Prostate gland (tissue), 2 donors: ENCODE results near the gene UVSSA. TPM values are rescaled to one million over a fixed set of nuclear protein-coding genes. Genes with fewer than 3 reads are reported as not detected.
"Not testable (repeated sequence)": the region's sequence is repeated elsewhere in the genome, so short reads cannot be mapped to it uniquely, and the experiment has no call there.

Experiments
- DNase-seq: peaks from one replicate; pipeline ENCODE4 v3.0.0-alpha.2; 2019; ENCODE audit warnings: low spot score
- H3K27ac ChIP-seq, 2 donors: fragments of 200-600 bp; sonication (generic); 2 replicates each; pipeline ENCODE4 v1.5.1; 2017 to 2019
- H3K27me3 ChIP-seq: fragments of 200-600 bp; sonication (generic); replicated peaks from 2 replicates; pipeline ENCODE4 v1.5.1; 2019; ENCODE audit not compliant: insufficient read depth
- H3K36me3 ChIP-seq, 2 donors: fragments of 200-600 bp; sonication (generic); 1 replicate in 1 of 2; 2 replicates in 1 of 2; pipeline versions ENCODE4 v1.5.1 to v1.8.1; 2017 to 2019
- H3K4me1 ChIP-seq: fragments of 200-600 bp; sonication (generic); replicated peaks from 2 replicates; pipeline ENCODE4 v1.5.1; 2019
- H3K4me3 ChIP-seq, 2 donors: fragments of 200-600 bp; sonication (generic); 2 replicates each; pipeline ENCODE4 v1.5.1; 2017 to 2019
- H3K9me3 ChIP-seq: fragments of 200-600 bp; sonication (generic); 2 replicates; pipeline ENCODE4 v1.5.1; 2017
- POLR2A ChIP-seq: fragments of 450-650 bp; IDR thresholded peaks from one replicate; pipeline ENCODE4 v1.6.1; 2016; ENCODE audit warnings: antibody characterized with exemption, mild to moderate bottlenecking
- POLR2AphosphoS5 ChIP-seq: sonication (generic); formaldehyde crosslinking; IDR thresholded peaks from one replicate; pipeline ENCODE4 v1.6.1; 2017; ENCODE audit warnings: antibody characterized with exemption
- WGBS: methylation state at CpG from one replicate; pipeline ENCODE4 v1.1.5; 2018; 5-methylcytosine and 5-hydroxymethylcytosine counted together
- intact Hi-C: fragments of 100-400 bp; cut with DNase I; formaldehyde crosslinking; loops from one replicate; pipeline ENCODE4 v1.14.2; 2022
- total RNA-seq, 2 donors: library from RNA; depleted of rRNA; stranded (reverse); fragments of >200 nt; gene quantifications; one replicate each; pipeline ENCODE4 v1.1.0, GENCODE V29; 2016
- TF ChIP-seq, protein P1 (sequence below), 4 experiments: fragments of 200-600 bp in 2 of 4; fragments of 450-650 bp in 2 of 4; sonication (generic) in 2 of 4; IDR thresholded peaks; 1 replicate in 3 of 4; 2 replicates in 1 of 4; pipeline ENCODE4 v1.5.1; 2016 to 2019; ENCODE audit warnings: antibody characterized with exemption in 4 of 4, mild to moderate bottlenecking in 2 of 4, moderate library complexity in 2 of 4

UVSSA gene
- total RNA-seq, 2 donors from 2014 or later: 20.8 to 47.9 TPM

DNA sequence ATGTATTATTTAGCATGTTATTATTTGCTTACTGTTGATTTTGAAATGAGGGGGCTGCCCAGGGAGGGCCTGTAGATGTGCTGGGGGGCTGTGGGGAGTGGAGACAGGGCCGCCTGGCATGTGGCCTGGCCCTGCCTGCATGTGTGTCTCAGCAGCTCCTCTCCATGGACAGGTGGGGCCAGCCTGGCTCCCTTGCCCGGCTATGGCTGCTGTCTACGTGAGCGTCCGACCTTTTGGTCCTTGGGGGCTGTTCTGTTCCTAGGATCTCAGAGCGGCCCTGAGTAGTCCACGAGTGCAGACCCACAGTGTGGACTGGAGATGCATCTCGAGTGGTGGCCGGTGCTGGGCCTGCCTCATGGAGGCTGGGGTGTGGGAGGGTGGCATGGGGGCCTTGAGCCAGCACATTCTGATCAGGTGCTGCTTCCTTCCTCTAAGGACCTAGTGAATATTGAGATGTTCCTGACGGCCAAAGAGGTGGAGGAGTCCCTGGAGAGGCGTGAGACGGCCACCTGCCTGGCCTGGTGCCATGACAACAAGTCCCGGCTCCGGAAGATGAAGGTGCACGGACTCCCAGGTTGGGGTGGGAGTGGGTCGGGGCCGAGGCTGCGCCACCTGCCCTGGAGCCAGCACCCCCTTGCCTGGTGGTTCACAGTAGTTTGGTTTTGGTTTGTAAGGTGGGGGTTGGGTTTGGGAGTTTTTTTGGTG lies 24.9 kb upstream of the UVSSA start:
- Histone ChIP-seq H3K27me3 (no peaks in the 10 kb centered on the region), H3K9me3 (no peaks in the 10 kb centered on the region), H3K4me1 (no peaks in the 10 kb centered on the region), H3K36me3 (peaks cover 0 to 5% of the 10 kb centered on the region in 2 donors), H3K4me3 (no peak overlapping the region), H3K27ac (no peak overlapping the region)
- TF ChIP-seq, protein P1, sequence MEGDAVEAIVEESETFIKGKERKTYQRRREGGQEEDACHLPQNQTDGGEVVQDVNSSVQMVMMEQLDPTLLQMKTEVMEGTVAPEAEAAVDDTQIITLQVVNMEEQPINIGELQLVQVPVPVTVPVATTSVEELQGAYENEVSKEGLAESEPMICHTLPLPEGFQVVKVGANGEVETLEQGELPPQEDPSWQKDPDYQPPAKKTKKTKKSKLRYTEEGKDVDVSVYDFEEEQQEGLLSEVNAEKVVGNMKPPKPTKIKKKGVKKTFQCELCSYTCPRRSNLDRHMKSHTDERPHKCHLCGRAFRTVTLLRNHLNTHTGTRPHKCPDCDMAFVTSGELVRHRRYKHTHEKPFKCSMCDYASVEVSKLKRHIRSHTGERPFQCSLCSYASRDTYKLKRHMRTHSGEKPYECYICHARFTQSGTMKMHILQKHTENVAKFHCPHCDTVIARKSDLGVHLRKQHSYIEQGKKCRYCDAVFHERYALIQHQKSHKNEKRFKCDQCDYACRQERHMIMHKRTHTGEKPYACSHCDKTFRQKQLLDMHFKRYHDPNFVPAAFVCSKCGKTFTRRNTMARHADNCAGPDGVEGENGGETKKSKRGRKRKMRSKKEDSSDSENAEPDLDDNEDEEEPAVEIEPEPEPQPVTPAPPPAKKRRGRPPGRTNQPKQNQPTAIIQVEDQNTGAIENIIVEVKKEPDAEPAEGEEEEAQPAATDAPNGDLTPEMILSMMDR (IDR thresholded peaks at IDR 0.05): no peak
- no peak for TF ChIP-seq POLR2A
- no peak for TF ChIP-seq POLR2AphosphoS5
- intact Hi-C loops: no loop called here
- 92% methylated on average over 18 of the region's 18 CpGs for WGBS
- DNase-seq: no peak

DNA sequence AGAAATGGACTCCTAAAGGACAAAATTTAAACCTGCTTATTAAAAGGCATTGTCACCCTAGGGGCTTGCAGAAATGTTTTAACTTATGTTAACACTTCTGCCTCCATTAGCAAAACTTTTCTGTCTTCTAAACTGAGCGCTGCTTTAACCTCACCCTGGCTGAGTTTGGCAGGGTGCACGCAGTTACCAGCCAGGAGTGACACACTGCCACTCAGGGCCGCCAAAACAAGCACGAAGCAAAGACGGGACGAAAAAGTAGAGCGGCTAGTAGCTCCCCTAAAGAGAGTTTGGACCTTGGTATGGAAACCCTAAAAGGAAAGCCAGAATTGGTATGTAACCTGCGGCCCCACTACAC lies 23.8 kb upstream of the UVSSA start:
- no peak overlapping the region for H3K27ac ChIP-seq
- TF ChIP-seq, protein P1 (IDR thresholded peaks at IDR 0.05): no peak
- TF ChIP-seq POLR2A: no peak
- TF ChIP-seq POLR2AphosphoS5: no peak
- H3K36me3 ChIP-seq: no peaks in the 10 kb centered on the region
- no peaks in the 10 kb centered on the region for H3K27me3 ChIP-seq
- intact Hi-C loops: no loop called here
- H3K4me1 ChIP-seq: no peaks in the 10 kb centered on the region
- no peak for DNase-seq
- 88% methylated on average over 8 of the region's 8 CpGs for WGBS
- no peak overlapping the region for H3K4me3 ChIP-seq
- no peaks in the 10 kb centered on the region for H3K9me3 ChIP-seq

DNA sequence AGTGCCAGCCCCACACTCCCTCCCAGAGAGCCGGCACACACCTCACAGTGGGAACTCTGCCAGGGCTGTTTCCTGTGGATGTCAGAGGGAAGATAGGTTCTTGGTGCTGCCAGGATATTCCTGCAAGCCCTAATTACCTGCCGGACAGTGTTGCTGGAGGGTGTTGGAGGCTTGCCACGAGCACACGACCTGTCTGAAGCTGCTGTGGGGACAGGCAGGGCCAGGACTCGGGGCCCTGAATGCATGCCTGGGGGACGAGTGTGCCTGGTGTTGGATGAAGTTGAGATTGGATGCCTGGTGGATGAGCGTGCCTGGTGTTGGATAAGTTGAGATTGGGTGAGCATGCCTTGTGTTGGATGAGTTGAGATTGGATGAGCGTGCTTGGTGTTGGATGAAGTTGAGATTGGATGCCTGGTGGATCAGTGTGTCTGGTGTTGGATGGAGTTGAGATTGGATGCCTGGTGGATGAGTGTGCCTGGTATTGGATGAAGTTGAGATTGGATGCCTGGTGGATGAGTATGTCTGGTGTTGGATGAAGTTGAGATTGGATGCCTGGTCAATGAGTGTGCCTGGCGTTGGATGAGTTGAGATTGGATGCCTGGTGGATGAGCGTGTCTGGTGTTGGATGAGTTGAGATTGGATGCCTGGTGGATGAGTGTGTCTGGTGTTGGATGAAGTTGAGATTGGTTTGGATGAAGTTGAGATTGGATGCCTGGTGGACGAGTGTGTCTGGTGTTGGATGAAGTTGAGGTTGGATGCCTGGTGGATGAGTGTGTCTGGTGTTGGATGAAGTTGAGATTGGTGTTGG lies 23.2 kb upstream of the UVSSA start:
- DNase-seq: no peak
- Histone ChIP-seq H3K9me3 (no peaks in the 10 kb centered on the region), H3K4me3 (no peak overlapping the region), H3K4me1 (no peaks in the 10 kb centered on the region), H3K27ac (no peak overlapping the region), H3K27me3 (no peaks in the 10 kb centered on the region), H3K36me3 (peaks cover 0 to 5% of the 10 kb centered on the region in 2 donors)
- WGBS: 90% methylated on average over 11 of the region's 11 CpGs
- intact Hi-C loops: no loop called here
- TF ChIP-seq POLR2A (no peak), POLR2AphosphoS5 (no peak)

GRCh38 chr4:1324443-1325175 lies 22.4 kb upstream of the UVSSA start:
- H3K36me3 ChIP-seq: not testable (repeated sequence)
- WGBS: 91% methylated on average over 20 of the region's 20 CpGs

GRCh38 chr4:1325176-1325480 lies 21.9 kb upstream of the UVSSA start:
- WGBS: 96% methylated on average over 11 of the region's 11 CpGs
- no peak overlapping the region for H3K27ac ChIP-seq
- H3K4me1 ChIP-seq: no peaks in the 10 kb centered on the region
- H3K36me3 ChIP-seq: peaks cover 0 to 9% of the 10 kb centered on the region in 2 donors
- H3K27me3 ChIP-seq: no peaks in the 10 kb centered on the region
- no peak overlapping the region for H3K4me3 ChIP-seq
- TF ChIP-seq, protein P1 (IDR thresholded peaks at IDR 0.05): no peak
- TF ChIP-seq POLR2AphosphoS5 (no peak), POLR2A (no peak)
- intact Hi-C loops: no loop called here
- no peaks in the 10 kb centered on the region for H3K9me3 ChIP-seq
- DNase-seq: no peak

More at GRCh38 chr4:1324443-1325175, 22.4 kb upstream of the UVSSA start:
- H3K27me3 ChIP-seq, DNase-seq, H3K9me3 ChIP-seq, intact Hi-C loops, H3K4me1 ChIP-seq, H3K4me3 ChIP-seq, H3K27ac ChIP-seq: not testable (repeated sequence)
